ENCODE data around the gene COL17A1. TPM values are rescaled to one million over a fixed set of nuclear protein-coding genes. Genes with fewer than 3 reads are reported as not detected.

Gene COL17A1
- total RNA-seq, 1 experiment from 2014 or later: 41.3 TPM

- Histone ChIP-seq H3K4me2 (no peak overlapping the region), H3K9me3 (ENCODE audit: insufficient read depth, low read depth) (no peaks in the 10 kb centered on the region), H3K27me3 (ENCODE audit: insufficient read depth, low read depth) (no peaks in the 10 kb centered on the region), H3K9me2 (ENCODE audit: insufficient read depth) (no peaks in the 10 kb centered on the region), H3K79me2 (ENCODE audit: low read depth) (no peaks in the 10 kb centered on the region), H3K4me3 (no peak overlapping the region), H3K4me1 (replicated peaks; ENCODE audit: insufficient read depth) (no peaks in the 10 kb centered on the region), H3F3A (ENCODE audit: insufficient read depth, low read depth) (no peaks in the 10 kb centered on the region), H4K20me1 (ENCODE audit: insufficient read depth) (no peaks in the 10 kb centered on the region), H3K36me3 (ENCODE audit: low read depth) (no peaks in the 10 kb centered on the region), H3K27ac (no peak overlapping the region), H2AFZ (no peak overlapping the region)
- intact Hi-C loops (cut with micrococcal nuclease; ENCODE audit: unreplicated experiment): no loop called here
- POLR2A ChIA-PET (ENCODE audit: unreplicated experiment): no interaction called here
- no peak for DNase-seq
- no TSS peak for BruUV-seq (replicated peaks)
- CTCF ChIA-PET: no interaction called here
- TF ChIP-seq CTCF (conservative IDR thresholded peaks at IDR 0.05) (no peak), EZH2 (IDR thresholded peaks at IDR 0.05; ENCODE audit: low read depth) (no peak)
These were observed 50.2 kb downstream of the COL17A1 start for GRCh38 chr10:104035194-104036068.

GRCh38 chr10:104034401-104035193 lies 51.1 kb downstream of the COL17A1 start:
- CTCF ChIA-PET: no interaction called here
- POLR2A ChIA-PET (ENCODE audit: unreplicated experiment): no interaction called here
- Histone ChIP-seq H2AFZ (no peak overlapping the region), H3K4me3 (no peak overlapping the region), H4K20me1 (ENCODE audit: insufficient read depth) (no peaks in the 10 kb centered on the region), H3K4me1 (replicated peaks; ENCODE audit: insufficient read depth) (no peaks in the 10 kb centered on the region), H3K9me2 (ENCODE audit: insufficient read depth) (no peaks in the 10 kb centered on the region), H3K27ac (no peak overlapping the region), H3F3A (ENCODE audit: insufficient read depth, low read depth) (no peaks in the 10 kb centered on the region), H3K36me3 (ENCODE audit: low read depth) (0 out of 2 replicates have a peak, but pooled peaks cover 3% of the 10 kb centered on the region), H3K27me3 (ENCODE audit: insufficient read depth, low read depth) (no peaks in the 10 kb centered on the region), H3K79me2 (ENCODE audit: low read depth) (no peaks in the 10 kb centered on the region), H3K4me2 (no peak overlapping the region), H3K9me3 (ENCODE audit: insufficient read depth, low read depth) (no peaks in the 10 kb centered on the region)
- TF ChIP-seq EZH2 (IDR thresholded peaks at IDR 0.05; ENCODE audit: low read depth): no peak
- no peak for TF ChIP-seq CTCF (conservative IDR thresholded peaks at IDR 0.05)
- no TSS peak for BruUV-seq (replicated peaks)
- no peak for DNase-seq
- intact Hi-C loops (cut with micrococcal nuclease; ENCODE audit: unreplicated experiment): no loop called here

- Histone ChIP-seq H3K79me2 (ENCODE audit: low read depth) (no peaks in the 10 kb centered on the region), H3K27ac (no peak overlapping the region), H3K9me2 (ENCODE audit: insufficient read depth) (no peaks in the 10 kb centered on the region), H3K4me3 (no peak overlapping the region), H3K27me3 (ENCODE audit: insufficient read depth, low read depth) (no peaks in the 10 kb centered on the region), H3K4me1 (replicated peaks; ENCODE audit: insufficient read depth) (no peaks in the 10 kb centered on the region), H3K36me3 (ENCODE audit: low read depth) (0 out of 2 replicates have a peak, but pooled peaks cover 4% of the 10 kb centered on the region), H2AFZ (no peak overlapping the region), H4K20me1 (ENCODE audit: insufficient read depth) (no peaks in the 10 kb centered on the region), H3K9me3 (ENCODE audit: insufficient read depth, low read depth) (no peaks in the 10 kb centered on the region), H3K4me2 (no peak overlapping the region), H3F3A (ENCODE audit: insufficient read depth, low read depth) (no peaks in the 10 kb centered on the region)
- TF ChIP-seq CTCF (conservative IDR thresholded peaks at IDR 0.05) (no peak), EZH2 (IDR thresholded peaks at IDR 0.05; ENCODE audit: low read depth) (no peak)
- POLR2A ChIA-PET (ENCODE audit: unreplicated experiment): no interaction called here
- CTCF ChIA-PET: no interaction called here
- intact Hi-C loops (cut with micrococcal nuclease; ENCODE audit: unreplicated experiment): no loop called here
- no peak for DNase-seq
- no TSS peak for BruUV-seq (replicated peaks)
These were observed 51.7 kb downstream of the COL17A1 start for GRCh38 chr10:104033966-104034365.

All from PC-9 (cell line).